HCT116 (cell line): Measurements from ENCODE around the gene COLEC11.

Experiments used
- ATF3 ChIP-seq: IDR thresholded peaks from 2 replicates; pipeline ENCODE4 v1.6.1; 2012
- CEBPB ChIP-seq: IDR thresholded peaks from 2 replicates; pipeline ENCODE4 v1.6.1; 2012; ENCODE audit warnings: low read depth
- CTCF ChIP-seq, 3 experiments: fragments of 200-600 bp in 1 of 3; sonication (generic) in 1 of 3; IDR thresholded peaks in 2 of 3; conservative IDR thresholded peaks in 1 of 3; 2 replicates each; pipeline ENCODE4 v1.5.1; 2012 to 2017; ENCODE audit warnings: low read depth in 2 of 3, low read length in 2 of 3, antibody characterized with exemption in 1 of 3, borderline replicate concordance in 1 of 3, control low read depth in 1 of 3, mild to moderate bottlenecking in 1 of 3, mixed read lengths in 1 of 3, mixed run types in 1 of 3, moderate library complexity in 1 of 3; ENCODE audit not compliant: insufficient read depth in 1 of 3
- EZH2 ChIP-seq: fragments of 200-600 bp; sonication (generic); IDR thresholded peaks from 2 replicates; pipeline ENCODE4 v1.6.1; 2017; ENCODE audit warnings: antibody characterized with exemption, mixed run types
- EZH2phosphoT487 ChIP-seq: fragments of 200-600 bp; IDR thresholded peaks from 2 replicates; pipeline ENCODE4 v1.6.1; 2018; ENCODE audit warnings: antibody characterized with exemption, borderline replicate concordance
- JUND ChIP-seq: IDR thresholded peaks from 2 replicates; pipeline ENCODE4 v1.6.1; 2012
- POLR2A ChIP-seq: IDR thresholded peaks from 2 replicates; pipeline ENCODE4 v1.7.0; 2011; ENCODE audit warnings: borderline replicate concordance; ENCODE audit not compliant: insufficient read depth, insufficient read length; ENCODE audit errors: extremely low read depth
- POLR2AphosphoS5 ChIP-seq: IDR thresholded peaks from 2 replicates; pipeline ENCODE4 v1.6.1; 2011; ENCODE audit warnings: mild to moderate bottlenecking, low read depth, low read length, moderate library complexity
- RAD21 ChIP-seq: IDR thresholded peaks from 2 replicates; pipeline ENCODE4 v1.6.1; 2012; ENCODE audit warnings: low read depth, mild to moderate bottlenecking
- REST ChIP-seq: IDR thresholded peaks from 2 replicates; pipeline ENCODE4 v1.6.1; 2012; ENCODE audit warnings: low read depth
- SP1 ChIP-seq: IDR thresholded peaks from 2 replicates; pipeline ENCODE4 v1.6.1; 2012; ENCODE audit warnings: low read depth
- ZBTB33 ChIP-seq: IDR thresholded peaks from 2 replicates; pipeline ENCODE4 v1.6.1; 2011; ENCODE audit warnings: mild to moderate bottlenecking, low read length, moderate library complexity; ENCODE audit not compliant: insufficient replicate concordance; ENCODE audit errors: extremely low read depth
- ZFX ChIP-seq: fragments of 450-650 bp; IDR thresholded peaks from 2 replicates; pipeline ENCODE4 v1.6.1; 2017

GRCh38 chr2:3645745-3646389, 51.0 kb downstream of the COLEC11 start:
- TF ChIP-seq SP1 (no peak), ZFX (no peak), EZH2 (no peak), CTCF (IDR thresholded peaks at IDR 0.05 in 2 of 3, conservative IDR thresholded peaks at IDR 0.05 in 1 of 3; ENCODE audit: borderline replicate concordance in 1 of 3, insufficient read depth in 1 of 3, low read depth in 2 of 3, low read length in 2 of 3) (no peak), POLR2A (no peak), JUND (no peak), REST (no peak), ATF3 (no peak), POLR2AphosphoS5 (no peak), ZBTB33 (no peak), RAD21 (no peak), CEBPB (no peak), EZH2phosphoT487 (no peak)
